ENCODE data around the gene GOLGA8A.
A peak's percentile ranks its signal among the peaks of the same experiment; 100 is the strongest.

GOLGA8A gene

GRCh38 chr15:34437687-34438086 is at the start of gene GOLGA8A:
Gene GOLGA8A (minus strand): TSS chr15:34437808. CDS start chr15:34389691, 48,117 bp downstream.
- no peak for TF ChIP-seq GATA1 (IDR thresholded peaks at IDR 0.05; ENCODE audit: low read depth, low read length)
- no peak for TF ChIP-seq POLR2A (IDR thresholded peaks at IDR 0.05; ENCODE audit: low read length)

DNA sequence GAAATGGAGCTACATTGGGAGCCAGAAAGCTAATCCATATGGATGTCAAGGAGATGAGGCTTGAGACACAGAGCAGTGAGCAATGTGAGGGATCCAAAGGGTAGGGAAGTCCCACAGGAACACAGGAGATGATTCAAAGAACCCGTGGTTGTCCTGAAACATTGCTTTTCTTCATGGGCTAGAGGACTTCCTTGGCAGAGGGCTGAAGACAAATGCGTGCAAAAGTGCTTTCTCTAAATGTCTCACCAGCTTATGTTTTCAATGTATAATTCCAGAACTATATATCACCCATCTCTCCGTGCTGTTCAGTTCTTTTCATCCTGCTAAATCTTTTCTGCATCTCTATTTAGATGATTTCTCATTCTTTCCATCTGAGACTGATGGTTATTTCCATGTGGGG is 46.0 kb upstream of the GOLGA8A start:
- DNase-seq: no peak

More at GRCh38 chr15:34437687-34438086, at the start of gene GOLGA8A:
- peak; percentile 85 for DNase-seq

DNA sequence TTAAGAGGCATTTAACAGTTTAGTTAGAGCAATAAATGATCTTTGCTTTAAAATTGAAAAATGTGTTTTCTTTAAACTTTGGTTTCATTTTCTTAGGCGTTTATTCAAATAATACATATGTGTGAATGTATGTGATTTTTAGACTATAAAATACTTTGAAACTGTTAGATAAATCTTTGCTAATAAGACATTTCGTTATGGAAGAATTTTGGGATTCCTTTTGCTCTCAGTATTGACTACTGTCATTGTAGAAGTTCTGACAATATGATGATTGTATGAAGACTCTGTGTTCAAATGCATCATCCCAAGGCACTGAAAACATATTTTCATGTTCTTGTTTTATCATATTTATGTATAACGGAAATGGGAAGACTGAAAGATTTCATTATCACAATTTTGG is 43.8 kb upstream of the GOLGA8A start:
- no peak for DNase-seq
- no peak for TF ChIP-seq POLR2A (IDR thresholded peaks at IDR 0.05; ENCODE audit: low read length)
- no peak for TF ChIP-seq GATA1 (IDR thresholded peaks at IDR 0.05; ENCODE audit: low read depth, low read length)

More for the DNA sequence above, 46.0 kb upstream of the GOLGA8A start:
- TF ChIP-seq POLR2A (IDR thresholded peaks at IDR 0.05; ENCODE audit: low read length) (no peak), GATA1 (IDR thresholded peaks at IDR 0.05; ENCODE audit: low read depth, low read length) (no peak)

GRCh38 chr15:34473840-34474239 is 36.2 kb upstream of the GOLGA8A start:
- TF ChIP-seq POLR2A (IDR thresholded peaks at IDR 0.05; ENCODE audit: low read length) (no peak), GATA1 (IDR thresholded peaks at IDR 0.05; ENCODE audit: low read depth, low read length) (no peak)
- no peak for DNase-seq

- DNase-seq: no peak
- TF ChIP-seq GATA1 (IDR thresholded peaks at IDR 0.05; ENCODE audit: low read depth, low read length) (no peak), POLR2A (IDR thresholded peaks at IDR 0.05; ENCODE audit: low read length) (no peak)
Measured at GRCh38 chr15:34472947-34473346, 35.3 kb upstream of the GOLGA8A start.

DNA sequence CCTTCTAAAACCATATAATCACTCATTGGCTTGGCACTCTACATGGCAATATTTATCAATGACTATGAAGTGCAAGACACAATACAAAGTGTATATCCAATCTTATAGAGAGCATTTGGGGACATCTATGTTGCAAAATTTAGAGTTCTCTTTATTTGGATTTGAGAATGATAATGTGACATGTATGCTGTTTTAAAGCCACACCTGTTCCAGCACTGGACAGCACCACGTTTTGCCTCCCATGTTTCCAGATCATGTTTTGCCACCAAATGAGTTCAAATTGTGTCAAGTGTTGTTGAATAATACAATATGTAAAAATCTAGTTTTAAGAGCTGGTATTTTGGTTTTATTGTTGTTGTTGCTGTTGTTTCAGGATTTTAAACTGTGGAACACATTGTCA is 33.3 kb upstream of the GOLGA8A start:
- TF ChIP-seq GATA1 (IDR thresholded peaks at IDR 0.05; ENCODE audit: low read depth, low read length) (no peak), POLR2A (IDR thresholded peaks at IDR 0.05; ENCODE audit: low read length) (no peak)

GRCh38 chr15:34470091-34470490 is 32.5 kb upstream of the GOLGA8A start:
- DNase-seq: no peak
- TF ChIP-seq POLR2A (IDR thresholded peaks at IDR 0.05; ENCODE audit: low read length): no peak
- no peak for TF ChIP-seq GATA1 (IDR thresholded peaks at IDR 0.05; ENCODE audit: low read depth, low read length)

More for the DNA sequence above, 33.3 kb upstream of the GOLGA8A start:
- DNase-seq: no peak

GRCh38 chr15:34461730-34462129 is 24.1 kb upstream of the GOLGA8A start:
- no peak for DNase-seq
- TF ChIP-seq POLR2A (IDR thresholded peaks at IDR 0.05; ENCODE audit: low read length) (no peak), GATA1 (IDR thresholded peaks at IDR 0.05; ENCODE audit: low read depth, low read length) (no peak)

GRCh38 chr15:34460451-34460850 is 22.8 kb upstream of the GOLGA8A start:
- no peak for DNase-seq
- no peak for TF ChIP-seq POLR2A (IDR thresholded peaks at IDR 0.05; ENCODE audit: low read length)
- TF ChIP-seq GATA1 (IDR thresholded peaks at IDR 0.05; ENCODE audit: low read depth, low read length): no peak

DNA sequence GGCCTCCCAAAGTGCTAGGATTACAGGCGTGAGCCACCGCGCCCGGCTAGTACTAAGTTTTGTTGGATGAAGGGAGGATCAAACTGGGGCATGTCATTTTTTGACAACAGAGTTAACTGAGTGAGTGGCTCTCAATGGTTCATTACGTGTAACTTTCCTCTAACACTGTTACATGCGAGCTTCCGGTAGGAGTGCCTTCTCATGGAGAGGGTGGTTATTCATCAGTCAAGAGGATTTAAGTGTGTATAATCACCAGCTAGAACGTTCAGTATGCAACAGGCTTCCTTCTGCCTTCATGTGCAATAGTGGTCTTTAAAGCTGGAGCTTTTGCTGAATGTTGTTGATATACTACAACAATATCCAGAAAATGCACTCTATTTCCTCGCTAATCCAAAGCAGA is 19.1 kb upstream of the GOLGA8A start:
- no peak for TF ChIP-seq POLR2A (IDR thresholded peaks at IDR 0.05; ENCODE audit: low read length)
- no peak for TF ChIP-seq GATA1 (IDR thresholded peaks at IDR 0.05; ENCODE audit: low read depth, low read length)
- no peak for DNase-seq

DNA sequence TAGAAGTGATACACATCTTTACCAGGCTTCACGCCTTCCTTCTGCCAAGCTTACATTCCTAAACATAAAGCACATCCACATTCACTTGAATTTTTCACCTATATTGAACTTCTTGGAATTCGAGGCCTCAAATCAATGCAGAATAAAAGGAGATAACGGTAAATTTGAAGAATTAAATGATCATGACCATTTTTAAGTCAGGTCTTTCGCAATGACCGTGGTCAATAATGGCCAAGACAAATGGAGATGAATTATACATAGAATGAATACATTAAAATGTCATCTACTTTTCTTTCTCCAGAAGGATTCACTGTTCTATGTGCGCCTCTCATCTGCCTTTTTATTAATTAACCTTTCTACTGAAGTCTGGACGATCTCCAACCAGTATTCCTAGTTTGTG is 5.3 kb upstream of the GOLGA8A start:
- TF ChIP-seq GATA1 (IDR thresholded peaks at IDR 0.05; ENCODE audit: low read depth, low read length): no peak
- no peak for TF ChIP-seq POLR2A (IDR thresholded peaks at IDR 0.05; ENCODE audit: low read length)
- DNase-seq: no peak

DNA sequence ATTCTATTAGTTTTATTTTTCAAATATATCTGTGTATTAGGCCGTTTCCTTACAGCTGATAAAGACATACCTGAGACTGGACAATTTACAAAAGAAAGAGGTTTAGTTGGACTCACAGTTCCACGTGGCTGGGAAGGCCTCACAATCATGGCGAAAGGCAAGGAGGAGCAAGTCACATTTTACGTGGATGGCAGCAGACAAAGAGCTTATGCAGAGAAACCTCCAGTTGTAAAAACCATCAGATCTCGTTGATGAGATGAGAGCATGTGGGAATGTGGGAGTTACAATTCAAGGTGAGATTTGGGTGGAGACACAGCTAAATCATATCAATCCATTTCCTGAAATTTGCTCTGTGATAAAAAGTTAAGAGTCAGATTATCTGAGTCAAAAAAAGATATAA is 2.3 kb upstream of the GOLGA8A start:
- no peak for DNase-seq
- no peak for TF ChIP-seq GATA1 (IDR thresholded peaks at IDR 0.05; ENCODE audit: low read depth, low read length)

DNA sequence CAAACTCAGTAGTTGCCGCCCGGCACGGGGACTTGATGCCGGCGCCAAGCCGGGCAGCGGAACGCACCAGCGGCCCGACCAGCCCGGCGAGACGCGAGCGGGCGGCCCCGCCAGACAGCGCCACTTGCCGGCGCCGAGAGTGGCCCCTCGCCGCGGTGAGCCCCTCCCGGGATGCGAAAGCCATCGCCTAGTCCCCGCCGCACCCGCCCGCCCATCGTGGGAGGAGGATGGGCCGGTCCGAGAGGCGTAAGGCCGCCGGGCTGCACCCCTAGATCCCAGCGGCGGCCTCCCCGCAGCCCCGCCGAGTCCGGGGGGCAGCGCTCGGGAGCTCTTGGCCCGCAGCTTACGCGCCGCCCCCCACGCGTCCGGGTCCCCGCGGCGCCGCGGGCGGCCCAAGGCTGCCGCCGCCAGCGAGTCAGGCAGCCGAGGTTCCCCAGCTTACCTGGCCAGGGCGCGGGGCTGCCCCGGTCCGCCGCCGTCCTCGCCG is 609 bp downstream of the GOLGA8A start:
- DNase-seq: peak; percentile 70 to 75
- no peak for TF ChIP-seq POLR2A (IDR thresholded peaks at IDR 0.05; ENCODE audit: low read length)
- TF ChIP-seq GATA1 (IDR thresholded peaks at IDR 0.05; ENCODE audit: low read depth, low read length): no peak

DNA sequence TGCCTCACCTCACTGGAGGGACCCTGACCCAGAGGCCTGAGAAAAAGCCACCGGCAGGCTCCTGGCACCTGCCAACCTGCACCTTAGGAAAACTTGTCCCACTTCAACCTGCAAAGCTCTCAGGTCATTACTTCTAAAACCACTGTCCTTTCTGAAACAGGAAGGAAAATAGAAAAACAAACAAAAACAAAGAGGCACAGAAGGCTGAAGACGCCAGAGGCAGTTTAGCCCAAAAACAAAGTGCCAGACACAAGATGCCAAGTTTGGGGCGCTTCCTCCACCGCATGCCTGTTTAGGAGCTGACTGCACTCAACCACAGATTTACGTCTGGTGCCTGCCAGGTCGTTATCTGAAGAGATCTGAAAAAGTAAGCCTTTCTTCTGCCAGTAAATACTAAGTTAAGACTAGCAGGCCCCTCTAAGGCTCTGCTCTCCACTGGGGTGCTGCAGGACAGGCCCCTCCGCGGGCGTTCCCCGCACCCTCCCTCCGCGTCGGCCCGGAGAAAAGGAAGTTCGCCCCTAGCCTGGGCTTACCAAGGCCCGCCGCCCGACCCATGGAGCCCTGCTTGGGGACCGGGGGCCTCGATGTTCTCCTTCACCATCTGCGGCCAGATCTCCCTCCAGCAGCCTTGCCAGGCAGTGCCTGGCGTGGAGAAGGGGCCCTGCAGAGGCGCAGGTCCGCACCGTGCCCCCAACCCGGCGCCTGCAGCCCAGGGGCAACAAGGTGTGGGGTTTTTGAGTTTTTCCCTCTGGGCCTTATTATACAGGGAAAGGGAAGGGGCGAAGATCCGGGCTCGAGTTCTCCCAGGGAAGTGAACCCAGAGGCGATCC is 1.3 kb downstream of the GOLGA8A start:
- DNase-seq: peak; percentile 41
- TF ChIP-seq GATA1 (IDR thresholded peaks at IDR 0.05; ENCODE audit: low read depth, low read length): no peak
- no peak for TF ChIP-seq POLR2A (IDR thresholded peaks at IDR 0.05; ENCODE audit: low read length)

GRCh38 chr15:34435658-34436057 is 1.9 kb downstream of the GOLGA8A start:
- no peak for DNase-seq

More at GRCh38 chr15:34435658-34436057, 1.9 kb downstream of the GOLGA8A start:
- TF ChIP-seq GATA1 (IDR thresholded peaks at IDR 0.05; ENCODE audit: low read depth, low read length) (no peak), POLR2A (IDR thresholded peaks at IDR 0.05; ENCODE audit: low read length) (no peak)
